B cell (primary cell): Measurements from ENCODE around the gene TCF7. TPM values are rescaled to one million over a fixed set of nuclear protein-coding genes. Genes with fewer than 3 reads are reported as not detected.

Source experiments
- ATAC-seq: fragments of 200-7000 bp; cut with Tn5 transposase; one replicate; pipeline ENCODE4 v1.10.0; 2021; ENCODE audit warnings: low read depth, mild to moderate bottlenecking, moderate number of reproducible peaks, moderate library complexity
- CTCF ChIA-PET: fragments of 350-600 bp; sonication (Branson Sonifier 250); formaldehyde crosslinking; loops from one replicate; lab custom pipeline; 2021; ENCODE audit warnings: antibody characterized with exemption, inconsistent platforms; lab: Charles Lee
- POLR2A ChIA-PET: fragments of 350-600 bp; sonication (Branson Sonifier 250); formaldehyde crosslinking; loops from one replicate; lab custom pipeline; 2021; ENCODE audit warnings: antibody characterized with exemption; lab: Charles Lee
- DNase-seq: peaks from one replicate; pipeline ENCODE4 v3.0.0; 2013
- H2AFZ ChIP-seq: 2 replicates; pipeline ENCODE4 v1.6.1; 2012; ENCODE audit warnings: mild to moderate bottlenecking, low read depth, low read length; ENCODE audit not compliant: insufficient read depth, poor library complexity, severe bottlenecking
- H3K27ac ChIP-seq, 2 donors: 1 replicate in 1 of 2; 2 replicates in 1 of 2; pipeline ENCODE4 v1.5.1; 2012 to 2013; ENCODE audit warnings: low read length in 2 of 2, mild to moderate bottlenecking in 2 of 2, moderate library complexity in 1 of 2
- H3K27me3 ChIP-seq, 4 experiments: fragments of 200-600 bp in 1 of 4; sonication (generic) in 1 of 4; replicated peaks in 1 of 4; 1 replicate in 2 of 4; 2 replicates in 2 of 4; pipeline versions ENCODE4 v1.6.1 to v1.7.0; 2013 to 2016; ENCODE audit warnings: low read length in 3 of 4, mild to moderate bottlenecking in 2 of 4, mixed read lengths in 1 of 4, moderate library complexity in 1 of 4; ENCODE audit not compliant: insufficient read depth in 4 of 4, control insufficient read depth in 3 of 4; ENCODE audit errors: control extremely low read depth in 1 of 4
- H3K36me3 ChIP-seq, 2 experiments: replicated peaks in 1 of 2; 1 replicate in 1 of 2; 2 replicates in 1 of 2; pipeline versions ENCODE4 v1.6.1 to v1.7.1; 2013; ENCODE audit warnings: low read length in 1 of 2; ENCODE audit not compliant: insufficient read depth in 2 of 2, control insufficient read depth in 1 of 2; ENCODE audit errors: control extremely low read depth in 1 of 2, extremely low read depth in 1 of 2
- H3K4me1 ChIP-seq, 2 donors: fragments of 200-600 bp in 1 of 2; sonication (generic) in 1 of 2; 1 replicate in 1 of 2; 2 replicates in 1 of 2; pipeline versions ENCODE4 v1.5.1 to v1.6.1; 2013 to 2017; ENCODE audit warnings: low read length in 2 of 2; ENCODE audit not compliant: control insufficient read depth in 2 of 2, insufficient read depth in 2 of 2
- H3K4me2 ChIP-seq: replicated peaks from 2 replicates; pipeline ENCODE3; 2012; ENCODE audit warnings: mild to moderate bottlenecking, low read depth, low read length; ENCODE audit not compliant: poor library complexity, severe bottlenecking
- H3K4me3 ChIP-seq, 5 experiments: fragments of 200-600 bp in 1 of 5; sonication (generic) in 1 of 5; 1 replicate in 3 of 5; 2 replicates in 2 of 5; pipeline versions ENCODE4 v1.5.1 to v1.7.0; 2011 to 2016; ENCODE audit warnings: low read length in 4 of 5, mild to moderate bottlenecking in 4 of 5, low read depth in 2 of 5, control low read depth in 1 of 5, moderate library complexity in 1 of 5; ENCODE audit not compliant: insufficient read depth in 1 of 5; ENCODE audit errors: control extremely low read depth in 1 of 5, extremely low read depth in 1 of 5
- H3K79me2 ChIP-seq: fragments of 200-600 bp; sonication (generic); one replicate; pipeline ENCODE4 v1.6.0; 2016; ENCODE audit warnings: low read length; ENCODE audit not compliant: control insufficient read depth, insufficient read depth
- H3K9ac ChIP-seq: fragments of 200-600 bp; sonication (generic); 2 replicates; pipeline ENCODE4 v1.6.1; 2017; ENCODE audit warnings: mild to moderate bottlenecking, low read length, moderate library complexity
- H3K9me3 ChIP-seq, 3 donors: one replicate each; pipeline versions ENCODE4 v1.6.1 to v1.7.1; 2013; ENCODE audit warnings: low read length in 2 of 3; ENCODE audit not compliant: control insufficient read depth in 2 of 3, insufficient read depth in 1 of 3; ENCODE audit errors: control extremely low read depth in 1 of 3
- H4K20me1 ChIP-seq: 2 replicates; pipeline ENCODE4 v1.6.0; 2012; ENCODE audit warnings: mild to moderate bottlenecking, low read length; ENCODE audit not compliant: insufficient read depth, control insufficient read depth, poor library complexity, severe bottlenecking
- H3K27ac Mint-ChIP-seq: one replicate; pipeline ENCODE4 v1.8.0; 2021; ENCODE audit warnings: mixed read lengths
- H3K27me3 Mint-ChIP-seq: one replicate; pipeline ENCODE4 v1.8.0; 2021; ENCODE audit warnings: mixed read lengths
- H3K4me1 Mint-ChIP-seq: one replicate; pipeline ENCODE4 v1.8.0; 2021; ENCODE audit warnings: mixed read lengths
- H3K4me3 Mint-ChIP-seq: one replicate; pipeline ENCODE4 v1.8.0; 2021; ENCODE audit warnings: mixed read lengths
- H3K9me3 Mint-ChIP-seq: one replicate; pipeline ENCODE4 v1.8.0; 2022; ENCODE audit warnings: mixed read lengths; ENCODE audit not compliant: insufficient read depth
- EZH2 ChIP-seq: IDR thresholded peaks from 2 replicates; pipeline ENCODE4 v1.6.1; 2012; ENCODE audit warnings: borderline replicate concordance, low read depth, mild to moderate bottlenecking, moderate library complexity, low read length; ENCODE audit not compliant: insufficient read depth, poor library complexity, severe bottlenecking
- WGBS: methylation state at CpG from one replicate; pipeline ENCODE4 v1.1.5; 2013; ENCODE audit warnings: missing lambda C conversion rate; ENCODE audit not compliant: insufficient coverage; 5-methylcytosine and 5-hydroxymethylcytosine counted together
- intact Hi-C: fragments of 100-400 bp; cut with micrococcal nuclease; formaldehyde crosslinking; loops from one replicate; pipeline ENCODE4 v1.10.0; 2022
- polyA plus RNA-seq: library from polyadenylated mRNA; depleted of rRNA; stranded (reverse); fragments of >200 nt; gene quantifications from 2 replicates; pipeline ENCODE4 v1.2.3, GENCODE V29; 2012
- total RNA-seq, 2 donors: library from RNA; stranded (reverse); fragments of 120-200 nt in 1 of 2; gene quantifications; 1 replicate in 1 of 2; 2 replicates in 1 of 2; pipeline versions ENCODE4 v1.2.3 to v1.2.4, GENCODE V29; 2013 to 2022
- TF ChIP-seq, protein P1 (sequence below): fragments of 200-600 bp; IDR thresholded peaks from one replicate; pipeline ENCODE4 v1.8.0; 2022; ENCODE audit warnings: antibody characterized with exemption, mild to moderate bottlenecking

Gene TCF7
- total and polyA plus RNA-seq, 2 donors (not counting 1 experiment from before 2014, with no cell fraction given), result 26.8 to 61.1 TPM

DNA sequence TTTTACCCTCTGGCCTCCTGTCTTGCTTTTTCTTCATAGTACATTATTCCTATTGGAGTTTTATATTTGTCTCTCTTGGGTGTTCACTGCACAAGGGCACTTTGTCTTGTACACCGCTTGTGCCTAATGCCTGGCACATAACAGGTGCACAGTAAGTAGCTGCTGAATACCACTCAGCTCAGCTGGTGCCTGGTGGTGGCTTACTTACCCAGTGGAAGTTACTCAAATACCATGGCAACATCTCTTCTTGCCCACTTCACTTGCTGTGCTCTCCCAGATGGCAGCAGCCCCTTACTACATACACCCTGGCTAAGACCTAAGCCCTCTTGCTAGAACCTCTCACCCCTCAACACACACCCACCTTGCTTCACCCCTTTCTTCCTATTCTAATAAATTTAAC is 73.6 kb downstream of the TCF7 start:
- Histone ChIP-seq H3K4me1 (peaks cover 0 to 6% of the 10 kb centered on the region in 2 donors), H3K4me3 (no peak overlapping the region), H3K9ac (no peak overlapping the region), H3K27ac (no peak overlapping the region), H3K79me2 (no peaks in the 10 kb centered on the region), H3K9me3 (no peaks in the 10 kb centered on the region), H4K20me1 (peaks cover 6% of the 10 kb centered on the region), H3K4me2 (no peak overlapping the region), H2AFZ (no peak overlapping the region), H3K27me3 (no peaks in the 10 kb centered on the region), H3K36me3 (no peaks in the 10 kb centered on the region)
- H3K27ac Mint-ChIP-seq, result no peak overlapping the region
- no peaks in the 10 kb centered on the region for H3K9me3 Mint-ChIP-seq
- no peak overlapping the region for H3K4me3 Mint-ChIP-seq
- 100% methylated on average over 1 of the region's 1 CpG for WGBS
- CTCF ChIA-PET, result interaction anchor here (8.4 kb wide), 1 partner anchor 100 kb away, joined by 120 read pairs; no protein-coding TSS in a partner anchor
- ATAC-seq, result no peak
- no peaks in the 10 kb centered on the region for H3K27me3 Mint-ChIP-seq
- intact Hi-C loops, result no loop called here
- TF ChIP-seq, protein P1, sequence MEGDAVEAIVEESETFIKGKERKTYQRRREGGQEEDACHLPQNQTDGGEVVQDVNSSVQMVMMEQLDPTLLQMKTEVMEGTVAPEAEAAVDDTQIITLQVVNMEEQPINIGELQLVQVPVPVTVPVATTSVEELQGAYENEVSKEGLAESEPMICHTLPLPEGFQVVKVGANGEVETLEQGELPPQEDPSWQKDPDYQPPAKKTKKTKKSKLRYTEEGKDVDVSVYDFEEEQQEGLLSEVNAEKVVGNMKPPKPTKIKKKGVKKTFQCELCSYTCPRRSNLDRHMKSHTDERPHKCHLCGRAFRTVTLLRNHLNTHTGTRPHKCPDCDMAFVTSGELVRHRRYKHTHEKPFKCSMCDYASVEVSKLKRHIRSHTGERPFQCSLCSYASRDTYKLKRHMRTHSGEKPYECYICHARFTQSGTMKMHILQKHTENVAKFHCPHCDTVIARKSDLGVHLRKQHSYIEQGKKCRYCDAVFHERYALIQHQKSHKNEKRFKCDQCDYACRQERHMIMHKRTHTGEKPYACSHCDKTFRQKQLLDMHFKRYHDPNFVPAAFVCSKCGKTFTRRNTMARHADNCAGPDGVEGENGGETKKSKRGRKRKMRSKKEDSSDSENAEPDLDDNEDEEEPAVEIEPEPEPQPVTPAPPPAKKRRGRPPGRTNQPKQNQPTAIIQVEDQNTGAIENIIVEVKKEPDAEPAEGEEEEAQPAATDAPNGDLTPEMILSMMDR, result no peak
- TF ChIP-seq EZH2, result no peak
- H3K4me1 Mint-ChIP-seq, result peaks cover 5% of the 10 kb centered on the region
- no peak for DNase-seq
- POLR2A ChIA-PET, result no interaction called here

GRCh38 chr5:134189031-134189430 is 74.5 kb downstream of the TCF7 start:
- H3K36me3 ChIP-seq, result no peaks in the 10 kb centered on the region
- TF ChIP-seq EZH2, result no peak
- TF ChIP-seq, protein P1, result no peak
- no peaks in the 10 kb centered on the region for H3K9me3 ChIP-seq
- DNase-seq, result no peak
- intact Hi-C loops, result no loop called here
- POLR2A ChIA-PET, result interaction anchor here (0.9 kb wide), 1 partner anchor 21 kb away, joined by 3 read pairs; no protein-coding TSS in a partner anchor
- no peak for ATAC-seq
- no peaks in the 10 kb centered on the region for H3K79me2 ChIP-seq
- no peaks in the 10 kb centered on the region for H3K27me3 ChIP-seq
- H3K27ac Mint-ChIP-seq, result no peak overlapping the region
- no peak overlapping the region for H3K9ac ChIP-seq
- WGBS, result 100% methylated on average over 1 of the region's 3 CpGs
- CTCF ChIA-PET, result interaction anchor here (8.4 kb wide), 1 partner anchor 99 kb away, joined by 120 read pairs; no protein-coding TSS in a partner anchor
- no peaks in the 10 kb centered on the region for H3K9me3 Mint-ChIP-seq
- no peak overlapping the region for H3K27ac ChIP-seq
- no peak overlapping the region for H2AFZ ChIP-seq
- peaks cover 5% of the 10 kb centered on the region for H3K4me1 Mint-ChIP-seq
- H4K20me1 ChIP-seq, result peaks cover 6% of the 10 kb centered on the region
- H3K4me3 Mint-ChIP-seq, result no peak overlapping the region
- no peaks in the 10 kb centered on the region for H3K27me3 Mint-ChIP-seq
- no peak overlapping the region for H3K4me2 ChIP-seq
- H3K4me3 ChIP-seq, result no peak overlapping the region
- peaks cover 0 to 4% of the 10 kb centered on the region in 2 donors for H3K4me1 ChIP-seq
